DMS153 (cell line): ENCODE results near the gene DYTN.
"Not testable (repeated sequence)": the region's sequence is repeated elsewhere in the genome, so short reads cannot be mapped to it uniquely, and the experiment has no call there.

ENCODE experiments used
- DNase-seq: peaks from one replicate; lab custom pipeline; 2025; lab: John Stamatoyannopoulos, UW

Gene DYTN, protein sequence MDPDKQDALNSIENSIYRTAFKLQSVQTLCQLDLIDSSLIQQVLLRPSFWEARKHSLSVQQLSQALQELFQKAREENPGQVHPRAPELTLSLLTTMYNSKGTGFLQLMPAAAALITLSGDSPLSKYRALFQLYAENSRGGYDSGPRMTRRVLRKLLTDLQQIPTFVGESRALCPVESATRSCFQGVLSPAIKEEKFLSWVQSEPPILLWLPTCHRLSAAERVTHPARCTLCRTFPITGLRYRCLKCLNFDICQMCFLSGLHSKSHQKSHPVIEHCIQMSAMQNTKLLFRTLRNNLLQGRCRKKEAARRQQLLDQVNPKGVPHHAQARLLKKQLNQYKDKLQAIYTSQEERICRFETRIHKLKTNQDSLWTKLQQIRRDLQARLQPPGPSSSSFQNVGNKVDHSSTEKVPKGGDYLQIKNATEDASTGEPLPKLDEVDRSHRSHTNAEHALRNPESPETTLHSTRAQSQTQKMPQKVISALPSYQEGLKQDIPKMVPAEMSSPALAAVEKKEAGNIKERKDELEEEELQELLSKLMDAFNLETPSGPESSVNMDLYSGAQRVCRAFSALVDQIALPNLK

DNA sequence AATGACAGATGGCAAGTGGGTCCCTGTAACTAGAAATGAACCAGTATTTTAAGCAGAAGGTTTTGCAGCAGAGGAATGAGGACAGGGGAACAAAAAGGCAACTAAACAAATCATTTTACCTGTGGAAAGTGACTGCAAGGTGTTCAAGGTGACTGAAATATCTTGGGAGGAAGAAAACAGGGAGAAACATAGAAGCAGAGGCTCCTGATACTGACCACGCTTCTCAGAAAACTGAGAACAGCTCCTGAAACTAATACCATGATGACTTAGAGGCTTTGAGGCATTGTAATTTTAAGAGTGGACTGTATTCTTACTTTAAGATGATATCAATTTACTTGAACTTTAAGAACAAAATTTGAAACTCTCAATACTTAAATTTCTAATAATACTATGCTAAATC is at the start of gene DYTN:
DYTN (minus strand) TSS at position 101 of the 400 bp plus-strand sequence. CDS start 117 bp downstream, outside the sequence.
- DNase-seq = no peak

DNA sequence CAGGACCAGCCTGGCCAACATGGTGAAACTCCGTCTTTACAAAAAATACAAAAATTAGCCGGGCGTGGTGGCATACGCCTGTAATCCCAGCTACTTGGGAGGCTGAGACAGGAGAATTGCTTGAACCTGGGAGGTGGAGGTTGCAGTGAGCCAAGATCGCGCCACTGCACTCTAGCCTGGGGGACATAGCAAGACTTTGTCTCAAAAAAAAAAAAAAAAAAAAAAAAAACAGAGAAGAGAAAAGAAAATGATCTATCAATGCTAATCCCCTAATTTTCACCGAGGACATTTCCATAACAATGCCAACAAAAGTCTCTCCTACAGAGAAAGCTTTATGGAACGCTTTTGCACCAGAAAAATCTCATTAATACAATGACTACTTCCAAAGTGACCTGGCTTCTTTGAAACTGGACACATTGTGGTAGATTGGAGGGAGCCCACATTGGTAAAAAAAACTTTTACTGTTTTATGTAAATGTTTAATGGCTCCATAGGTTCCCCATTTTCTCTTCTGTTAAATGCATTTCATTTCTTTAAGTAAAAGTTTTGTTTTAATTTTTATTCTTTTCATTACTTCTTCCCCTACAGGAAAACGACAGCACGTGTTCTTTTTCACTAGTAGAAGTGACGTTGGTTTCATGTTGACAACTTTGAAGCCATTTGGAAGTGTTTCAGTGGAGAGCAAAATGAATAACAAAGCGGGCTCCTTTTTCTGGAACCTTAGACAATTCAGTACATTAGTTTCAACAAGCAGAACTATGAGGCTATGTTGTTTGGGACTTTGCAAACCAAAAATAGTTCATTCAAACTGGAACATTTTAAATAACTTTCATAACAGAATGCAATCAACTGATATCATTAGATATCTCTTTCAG is 48.1 kb upstream of the DYTN start:
- DNase-seq = no peak

DNA sequence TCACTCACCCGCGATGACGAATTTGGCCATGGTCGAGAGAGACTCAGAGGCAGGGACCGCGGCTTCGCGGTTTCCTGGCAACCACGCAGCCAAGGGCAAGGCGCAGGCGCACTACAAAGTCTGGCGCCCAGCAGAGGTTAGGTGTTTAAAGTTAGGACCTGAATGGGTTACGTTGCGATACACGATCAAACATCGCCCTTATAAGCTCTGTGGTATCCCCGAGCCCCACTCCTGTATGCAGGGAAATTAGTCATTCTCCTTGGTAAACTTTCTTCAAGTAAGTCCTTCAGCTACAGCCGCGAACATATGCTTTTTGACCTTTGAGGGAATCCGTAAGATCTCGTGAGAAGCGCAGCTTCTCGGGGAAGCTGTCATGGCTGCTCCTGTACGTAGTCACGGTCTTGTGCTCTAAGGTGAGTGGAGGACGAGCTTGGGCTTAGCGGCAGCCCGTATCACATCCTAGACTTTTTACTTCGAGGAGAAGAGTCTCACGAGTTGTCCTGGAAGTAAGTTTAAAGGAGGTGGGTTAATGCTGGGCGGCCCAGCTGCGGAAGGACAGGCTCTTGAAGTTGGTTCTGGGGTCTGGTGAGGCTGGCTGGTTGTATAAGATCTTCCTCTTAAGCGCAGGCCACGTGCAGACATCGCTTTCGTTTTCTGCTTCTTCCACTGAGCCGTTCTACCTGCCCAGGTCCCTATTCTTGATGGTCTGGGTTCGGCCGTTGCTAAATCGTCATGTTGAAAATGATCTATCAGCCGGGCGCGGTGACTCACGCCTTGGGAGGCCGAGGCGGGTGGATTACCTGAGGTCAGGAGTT is 47.3 kb upstream of the DYTN start, which contains the start of the genes FASTKD2 and MDH1B:
FASTKD2 (plus strand) TSS at position 365 of the 815 bp plus-strand sequence. CDS start 1,088 bp downstream, outside the sequence.
MDH1B (minus strand) TSS at position 87 of the 815 bp plus-strand sequence; CDS start at position 30, 57 bp downstream.
- peak; percentile 81 for DNase-seq

DNA sequence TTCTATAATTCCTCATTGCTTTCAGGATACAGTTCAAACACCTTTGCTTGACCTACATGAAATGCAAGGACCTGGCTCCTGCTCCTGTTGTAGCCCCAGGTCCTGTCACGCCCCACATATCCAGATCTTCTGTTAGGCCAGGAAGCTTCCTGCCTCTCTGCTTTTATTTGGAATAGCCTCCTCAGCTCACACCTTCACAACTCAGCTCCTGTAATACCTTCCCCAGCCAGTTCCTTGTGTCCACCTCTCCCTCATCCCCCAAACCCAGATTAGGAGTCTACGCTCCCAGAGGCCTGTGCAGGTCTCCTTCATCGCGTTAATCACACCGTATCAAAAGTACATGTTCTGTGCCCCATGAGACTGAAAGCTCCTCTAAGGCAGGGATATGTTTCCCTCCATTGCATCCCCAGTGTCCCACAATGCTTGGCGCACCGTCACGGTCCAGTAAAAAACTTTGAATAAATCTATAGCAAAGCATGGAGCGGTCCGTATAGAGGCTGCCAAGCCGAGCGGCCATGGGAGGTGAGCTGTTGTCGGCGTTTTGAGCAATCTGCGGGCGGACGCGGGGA is 46.6 kb upstream of the DYTN start:
- DNase-seq = no peak

DNA sequence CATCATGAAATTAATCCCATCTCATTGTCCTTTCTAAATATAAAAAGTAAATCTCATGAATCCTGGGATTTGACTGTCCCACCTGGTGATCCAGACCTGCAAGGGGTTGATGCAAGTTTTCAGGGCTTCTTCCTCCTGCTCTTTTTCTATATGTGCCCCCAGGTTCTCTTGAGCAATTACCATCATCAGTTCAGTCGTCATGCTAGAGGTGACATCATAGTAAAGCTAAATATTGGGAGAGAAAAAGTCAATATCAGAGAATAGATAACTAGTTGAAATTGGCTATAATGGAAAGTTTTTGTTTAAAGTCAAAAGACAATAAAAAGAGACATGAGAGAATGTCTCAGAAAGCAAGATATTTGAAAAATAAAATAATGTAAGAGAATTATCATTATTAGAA is 38.6 kb upstream of the DYTN start:
- DNase-seq = no peak

DNA sequence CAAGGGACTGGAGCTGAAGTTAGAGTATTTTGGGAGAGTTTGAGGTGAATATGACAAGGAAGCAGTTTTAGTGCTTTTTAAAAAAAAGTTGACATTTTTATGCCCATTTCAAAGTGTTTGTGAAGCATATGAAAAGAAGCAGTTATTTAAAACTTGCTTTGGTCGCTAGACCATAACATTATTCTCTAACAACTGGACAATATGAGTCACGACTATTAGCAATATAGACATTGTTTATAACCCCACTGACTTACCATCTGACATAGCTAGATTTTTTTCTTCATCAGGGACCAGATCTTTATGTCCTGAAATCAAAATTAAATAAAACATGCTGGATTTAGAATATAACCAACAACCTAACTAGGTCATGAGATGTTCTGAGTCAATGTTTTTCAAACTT is 22.6 kb upstream of the DYTN start:
- DNase-seq = no peak

DNA sequence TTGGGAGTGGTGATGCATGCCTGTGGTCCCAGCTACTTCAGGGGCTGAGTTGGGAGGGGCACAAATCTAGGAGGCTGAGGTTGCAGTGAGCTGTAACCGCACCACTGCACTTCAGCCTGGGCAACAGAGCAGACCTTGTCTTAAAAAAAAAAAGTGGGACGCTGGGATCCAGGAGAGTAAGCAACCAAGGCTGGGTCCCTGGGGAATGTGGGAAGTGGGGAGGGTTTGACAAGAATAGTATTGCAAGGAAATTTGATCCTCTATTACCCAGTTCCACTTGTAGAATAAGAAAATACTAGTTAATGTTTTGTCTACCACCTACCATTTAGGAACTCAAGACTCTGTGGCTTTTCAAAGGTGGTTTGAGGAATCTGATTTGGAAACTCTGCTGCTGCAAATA is 21.1 kb upstream of the DYTN start:
- DNase-seq = no peak

DNA sequence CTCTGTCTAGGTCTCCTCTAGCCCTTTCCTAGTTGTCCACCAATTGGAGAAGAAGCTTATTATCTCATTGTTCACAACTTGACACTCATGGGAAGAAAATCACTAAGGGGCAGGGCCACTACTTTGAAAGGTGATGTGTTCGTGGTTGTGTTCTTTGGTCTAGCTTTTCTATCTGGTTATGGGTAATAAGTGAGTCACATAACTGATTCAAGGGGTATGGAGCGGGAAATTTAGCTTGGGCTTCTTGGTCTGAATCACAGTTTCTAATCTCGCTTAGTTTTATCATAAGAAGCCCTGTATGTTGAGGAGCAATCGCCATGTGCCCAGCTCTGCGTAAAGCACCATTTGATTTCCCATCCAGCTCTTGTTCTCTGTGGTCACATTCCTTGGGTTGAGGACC is 18.7 kb upstream of the DYTN start:
- DNase-seq = no peak

DNA sequence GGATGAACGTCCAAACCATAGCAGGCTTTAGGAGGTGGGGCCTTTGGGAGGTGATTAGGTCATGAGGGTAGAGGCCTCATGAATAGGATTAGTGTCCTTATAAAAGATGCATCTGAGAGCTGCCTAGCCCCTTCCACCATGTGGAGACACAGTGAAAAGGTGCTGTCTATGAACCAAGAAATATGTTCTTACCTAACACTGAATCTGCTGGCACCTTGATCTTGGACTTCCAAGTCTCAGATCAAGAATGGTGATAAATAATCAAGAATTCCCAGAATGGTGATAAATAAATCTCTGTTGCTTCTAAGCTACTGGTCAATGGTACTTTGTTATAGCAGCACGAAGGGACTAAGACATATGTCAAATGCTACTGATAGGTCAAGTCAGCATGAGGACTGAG is 15.1 kb upstream of the DYTN start:
- DNase-seq = no peak

DNA sequence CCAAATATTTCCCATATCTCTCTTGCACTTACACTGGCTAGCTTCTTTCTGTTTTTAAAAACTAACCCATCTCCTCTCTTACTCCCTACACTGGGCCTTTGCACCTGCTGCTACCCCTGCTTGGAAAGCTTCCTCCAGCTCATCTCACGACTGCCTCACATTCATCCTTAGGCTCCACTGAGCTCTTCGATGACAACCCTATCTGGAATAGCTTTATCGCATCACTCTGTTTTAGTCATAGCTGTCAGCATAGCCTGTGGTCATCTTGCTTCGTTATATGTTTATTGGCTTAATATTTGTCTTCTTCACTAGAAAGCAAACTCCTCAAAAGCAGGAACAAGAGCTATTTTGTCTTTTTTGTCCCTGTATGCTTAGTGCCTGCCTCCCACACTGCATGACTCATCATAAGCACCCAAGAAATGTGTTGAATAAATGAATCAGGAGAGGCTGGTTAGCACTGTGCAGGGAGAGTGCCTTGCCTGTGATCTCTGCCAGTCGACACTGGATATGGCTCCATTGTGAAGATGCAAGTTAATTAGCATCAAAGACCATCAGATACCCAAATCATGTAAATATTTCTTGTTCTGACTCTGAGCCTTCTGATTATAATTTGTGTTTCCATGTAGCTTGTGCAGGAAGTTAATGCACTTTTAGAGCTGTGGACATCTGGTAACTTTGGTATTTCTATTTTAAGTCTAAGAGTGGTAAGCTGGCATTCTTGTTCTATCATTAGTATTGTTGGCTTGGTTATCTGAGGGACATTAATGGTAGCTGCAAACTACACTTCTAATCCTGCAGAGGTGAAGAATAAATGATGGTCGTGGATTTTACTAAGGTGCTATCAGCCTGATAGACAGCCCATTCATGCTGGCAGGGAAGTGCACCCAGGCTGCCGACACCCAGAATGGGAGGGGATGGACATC is 10.3 kb upstream of the DYTN start:
- DNase-seq = no peak

DNA sequence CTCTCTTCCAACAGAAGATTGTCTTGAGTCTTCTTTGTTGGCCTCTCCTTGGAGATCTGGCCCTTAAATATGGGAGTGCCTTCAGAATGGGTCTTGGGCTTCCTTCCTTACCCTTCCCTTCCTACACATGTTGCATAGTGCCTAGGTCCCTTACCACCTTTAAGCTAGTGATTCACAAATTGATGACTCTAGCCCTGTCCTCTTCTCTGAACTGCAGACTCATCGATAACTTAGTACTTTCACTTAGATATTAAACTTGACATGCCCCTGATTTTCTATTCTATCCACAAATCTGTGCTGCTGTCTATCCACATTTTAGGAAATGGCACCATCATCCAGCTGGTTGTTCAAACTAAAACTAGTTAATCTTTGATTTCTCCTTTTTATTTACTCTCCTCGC is 9.1 kb upstream of the DYTN start:
- DNase-seq = no peak

DNA sequence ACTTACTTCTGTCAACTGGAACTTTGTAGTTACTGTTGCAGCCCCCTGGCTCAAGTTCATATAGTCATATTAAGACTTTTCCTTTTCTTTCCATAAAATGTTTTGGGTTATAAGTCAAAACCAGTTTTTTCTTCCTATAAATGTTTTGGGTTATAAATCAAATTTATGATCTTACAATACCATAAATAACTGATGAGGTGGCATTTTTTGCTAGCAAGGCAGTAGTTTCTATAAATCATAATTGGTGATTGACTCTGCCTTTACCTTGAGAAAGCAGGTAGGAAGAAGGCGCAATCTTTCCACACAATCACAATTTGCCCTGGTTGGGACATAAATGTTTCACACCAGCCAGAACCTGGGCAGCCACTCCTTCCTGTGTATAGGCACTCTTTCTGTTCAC is 5.1 kb upstream of the DYTN start:
- DNase-seq = no peak

DNA sequence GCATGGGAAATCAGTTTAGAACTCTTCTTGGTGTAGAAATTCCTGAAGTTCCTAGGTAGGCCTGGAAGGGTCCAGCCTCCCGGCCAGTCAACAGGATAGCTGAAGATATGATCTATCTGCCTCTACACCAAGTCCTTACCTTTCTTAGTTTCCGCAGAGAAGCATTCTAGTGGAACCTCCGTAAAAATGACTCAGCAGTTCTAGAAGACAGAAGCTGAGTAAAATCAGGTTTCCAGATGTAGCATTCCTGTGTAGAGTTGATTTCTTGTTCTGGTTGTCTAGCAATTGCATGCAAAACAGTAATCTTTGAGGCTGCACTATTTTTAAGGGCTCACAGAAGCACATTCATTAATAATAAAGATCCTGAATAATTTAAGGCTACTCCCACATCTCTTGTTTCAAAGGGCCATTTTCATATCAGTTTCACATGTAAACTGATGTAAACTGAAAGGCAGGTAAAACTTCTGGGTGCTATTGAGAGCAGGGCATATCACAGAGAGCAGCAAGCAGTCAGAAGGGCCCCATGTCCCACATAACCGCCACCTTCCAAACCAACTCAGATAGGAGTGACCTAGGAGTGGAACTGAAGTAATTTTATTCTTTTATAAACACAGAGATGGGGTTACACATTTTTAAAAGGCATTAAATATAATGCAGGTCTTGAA is 3.2 kb upstream of the DYTN start:
- DNase-seq = no peak

DNA sequence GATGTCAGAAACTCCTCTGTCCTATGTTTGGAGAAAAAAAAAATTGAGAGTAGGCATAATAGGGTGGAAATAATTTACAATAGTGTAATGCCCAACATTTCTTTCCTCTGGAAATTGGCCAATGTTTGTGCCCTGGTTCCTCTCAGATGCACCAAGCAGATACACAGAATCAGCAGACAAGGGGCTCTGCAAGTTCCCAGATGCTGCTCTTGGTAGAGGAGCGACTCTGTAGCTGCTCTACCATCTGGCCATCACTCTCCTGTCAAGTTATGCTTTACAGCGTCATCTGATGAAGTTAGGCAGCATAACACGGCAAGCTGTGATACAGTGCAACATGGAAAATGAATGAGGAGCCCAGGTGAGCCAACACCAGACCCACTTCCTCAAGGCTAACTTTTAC is 1.6 kb downstream of the DYTN start:
- no peak for DNase-seq

DNA sequence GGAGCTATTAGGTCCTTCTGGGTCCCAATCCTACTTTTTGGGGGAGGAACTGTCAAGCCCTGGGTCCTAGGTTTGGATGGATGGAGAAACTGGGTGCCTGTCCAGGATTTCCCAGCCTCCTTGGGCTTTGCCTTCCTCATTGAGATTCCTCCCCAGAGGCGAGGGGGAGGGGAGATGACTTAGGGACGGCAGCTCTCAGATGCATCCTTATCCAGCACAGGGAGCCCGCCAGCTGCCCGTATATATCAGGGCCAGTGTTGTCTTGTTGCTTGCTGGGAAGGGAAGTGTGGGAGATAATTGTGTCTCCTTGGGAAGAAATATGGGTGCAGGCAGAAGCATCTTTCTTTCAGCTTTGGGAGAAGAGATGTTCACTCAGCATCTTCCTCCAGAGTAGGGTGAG is 3.0 kb downstream of the DYTN start:
- not testable (repeated sequence) for DNase-seq

DNA sequence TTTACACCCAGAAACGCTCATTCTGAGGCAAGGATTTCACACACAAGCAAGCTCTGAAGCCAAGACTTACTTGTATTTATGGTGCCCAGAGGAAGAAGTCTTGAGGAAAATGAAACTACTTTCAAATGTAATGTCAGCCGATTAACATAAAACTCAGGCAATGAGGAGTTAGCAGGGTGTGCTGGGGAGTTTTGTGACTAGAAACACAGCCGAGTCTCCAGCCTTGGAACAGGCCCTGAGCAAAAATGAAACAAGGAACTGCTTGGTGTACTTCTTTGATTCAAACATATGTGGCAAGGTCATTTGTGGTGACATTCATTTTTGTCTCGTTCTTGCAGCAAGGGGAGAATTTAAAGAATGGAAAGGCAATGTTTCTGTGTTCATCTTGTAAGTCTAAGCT is 4.5 kb downstream of the DYTN start:
- DNase-seq = no peak

DNA sequence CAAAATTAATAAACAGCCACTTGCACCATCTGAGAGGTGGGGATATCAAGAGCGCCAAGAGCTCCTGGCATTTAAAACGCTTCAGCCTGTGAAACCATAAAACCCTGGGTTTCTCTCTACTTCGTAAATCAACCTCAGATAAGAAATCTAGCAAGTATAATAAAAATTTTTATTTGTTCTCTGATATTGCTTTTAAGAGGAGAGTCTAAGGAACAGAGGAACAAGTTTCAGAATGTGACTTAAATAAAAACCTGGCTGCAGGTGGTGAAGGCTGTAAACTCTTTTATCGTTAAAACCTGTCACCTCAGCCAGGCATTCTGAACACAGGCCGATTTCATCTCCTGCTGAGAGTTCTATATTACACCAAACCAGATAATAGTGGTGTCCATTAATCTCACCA is 9.9 kb downstream of the DYTN start:
- DNase-seq = no peak

DNA sequence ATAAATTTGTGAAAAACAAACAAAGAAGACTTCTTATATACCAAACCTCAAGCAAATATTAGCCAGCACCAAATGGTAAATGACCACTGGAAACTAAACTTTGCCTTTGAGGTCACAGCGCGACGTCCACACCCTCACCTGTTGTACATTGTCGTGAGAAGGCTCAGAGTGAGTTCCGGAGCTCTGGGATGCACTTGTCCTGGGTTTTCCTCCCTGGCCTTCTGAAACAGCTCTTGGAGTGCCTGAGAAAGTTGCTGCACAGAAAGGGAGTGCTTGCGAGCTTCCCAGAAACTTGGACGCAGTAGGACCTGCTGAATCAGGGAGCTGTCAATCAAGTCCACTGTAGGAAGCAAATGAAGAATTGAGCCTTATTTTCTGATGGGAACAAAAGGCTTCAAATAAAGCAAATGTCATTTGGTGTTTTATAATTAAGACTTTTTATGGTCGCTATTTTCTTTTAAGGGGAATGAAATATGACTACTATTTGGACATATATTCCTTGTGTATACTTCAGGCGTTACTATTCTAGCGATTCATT is 11.0 kb downstream of the DYTN start:
- DNase-seq = no peak

DNA sequence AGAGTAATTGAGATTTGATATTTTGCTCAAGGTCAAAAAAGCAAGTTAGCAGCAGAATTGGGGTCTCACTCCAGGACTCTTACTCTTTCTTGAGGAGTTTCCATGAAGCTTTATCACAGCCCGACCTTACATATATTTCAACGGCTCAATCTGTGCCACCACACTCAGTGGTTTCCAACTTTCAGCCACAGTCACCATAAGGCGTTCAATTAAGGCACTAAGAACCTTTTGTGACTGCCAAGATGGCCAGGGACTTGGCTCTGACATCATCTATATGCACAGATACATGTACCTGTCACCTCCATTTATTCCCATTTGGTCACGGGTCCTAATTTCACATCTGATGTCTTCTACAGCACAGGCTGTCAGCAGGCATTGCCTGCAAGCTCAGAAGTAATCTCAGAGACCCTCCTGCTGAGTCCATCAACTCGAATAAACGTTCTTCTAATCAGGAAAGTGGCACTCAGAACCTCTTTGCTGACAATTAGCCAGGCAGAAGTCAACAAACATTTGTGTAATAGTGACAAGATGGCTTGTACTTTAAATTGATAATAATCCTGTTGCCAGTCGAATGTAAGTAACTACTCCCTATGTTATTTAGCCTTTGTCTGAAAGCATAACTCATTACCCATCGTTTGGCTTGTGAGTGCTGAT is 16.1 kb downstream of the DYTN start:
- no peak for DNase-seq
